K562 (cell line): Measurements from ENCODE around the gene ZNF597. TPM values are rescaled to one million over a fixed set of nuclear protein-coding genes. Genes with fewer than 3 reads are reported as not detected.

Source experiments
- CEBPG ChIP-seq, 3 experiments: fragments of 200-800 bp in 1 of 3; sonication (Bioruptor generic) in 1 of 3; sonication (generic) in 1 of 3; formaldehyde crosslinking in 1 of 3; IDR thresholded peaks in 2 of 3; conservative IDR thresholded peaks in 1 of 3; 2 replicates each; pipeline versions ENCODE4 v1.6.1 to v1.8.0; 2016 to 2022; ENCODE audit warnings: missing compliant biosample characterization in 2 of 3, missing genetic modification characterization in 2 of 3, mild to moderate bottlenecking in 1 of 3, missing genetic modification reagents in 1 of 3
- CHD4 ChIP-seq: fragments of 200-600 bp; sonication (generic); IDR thresholded peaks from 3 replicates; pipeline ENCODE4 v1.6.1; 2012; ENCODE audit warnings: low read depth, mild to moderate bottlenecking, mixed read lengths, low read length, inconsistent platforms; ENCODE audit not compliant: insufficient read depth, insufficient replicate concordance, poor library complexity, severe bottlenecking
- CREBBP ChIP-seq: IDR thresholded peaks from one replicate; pipeline ENCODE4 v1.6.1; 2012; ENCODE audit warnings: low read depth, mild to moderate bottlenecking, control low read depth, inconsistent platforms, low read length
- CTBP1 ChIP-seq: fragments of 450-650 bp; IDR thresholded peaks from 2 replicates; pipeline ENCODE4 v1.6.1; 2016; ENCODE audit warnings: borderline replicate concordance
- CXXC5 ChIP-seq: fragments of 250-450 bp; sonication (Bioruptor Pico); IDR thresholded peaks from 2 replicates; pipeline ENCODE4 v1.8.0; 2022; ENCODE audit warnings: inconsistent platforms, mild to moderate bottlenecking, moderate library complexity
- DIDO1 ChIP-seq: fragments of 450-650 bp; IDR thresholded peaks from 2 replicates; pipeline ENCODE4 v1.6.1; 2016; ENCODE audit warnings: low read depth, missing biosample characterization, missing genetic modification characterization
- ELF2 ChIP-seq: fragments of 250-450 bp; sonication (Bioruptor Pico); IDR thresholded peaks from 2 replicates; pipeline ENCODE4 v1.5.0; 2021; ENCODE audit warnings: mild to moderate bottlenecking
- FOSL1 ChIP-seq: fragments of 200-800 bp; sonication (Bioruptor generic); conservative IDR thresholded peaks from 2 replicates; pipeline ENCODE4 v1.6.1; 2016; ENCODE audit warnings: missing genetic modification characterization, missing compliant biosample characterization
- FOXA3 ChIP-seq, 2 experiments: fragments of 450-650 bp in 1 of 2; sonication (generic) in 1 of 2; formaldehyde crosslinking; IDR thresholded peaks in 1 of 2; conservative IDR thresholded peaks in 1 of 2; 2 replicates each; pipeline versions ENCODE4 v1.4.0 to v1.8.0; 2020 to 2022; ENCODE audit warnings: mild to moderate bottlenecking in 2 of 2, missing genetic modification reagents in 1 of 2
- FUS ChIP-seq: fragments of 200-400 bp; formaldehyde crosslinking; optimal IDR thresholded peaks from 2 replicates; pipeline ENCODE3; 2017; ENCODE audit warnings: low read depth, low read length
- HNRNPH1 ChIP-seq: fragments of 200-400 bp; formaldehyde crosslinking; optimal IDR thresholded peaks from 2 replicates; pipeline ENCODE3; 2017; ENCODE audit warnings: low read depth, mild to moderate bottlenecking, low read length, moderate library complexity
- HNRNPK ChIP-seq: fragments of 200-400 bp; formaldehyde crosslinking; IDR thresholded peaks from one replicate; pipeline ENCODE4 v1.6.1; 2018; ENCODE audit warnings: mild to moderate bottlenecking, low read depth, low read length; ENCODE audit not compliant: poor library complexity, severe bottlenecking
- MTA1 ChIP-seq: fragments of 450-650 bp; IDR thresholded peaks from 2 replicates; pipeline ENCODE4 v1.6.1; 2017; ENCODE audit warnings: borderline replicate concordance
- MTA2 ChIP-seq: fragments of 450-650 bp; IDR thresholded peaks from 2 replicates; pipeline ENCODE4 v1.6.1; 2016; ENCODE audit warnings: low read depth
- NEUROD1 ChIP-seq: fragments of 150-350 bp; IDR thresholded peaks from 2 replicates; pipeline ENCODE4 v1.6.1; 2014; ENCODE audit warnings: borderline replicate concordance, low read length, low read depth; ENCODE audit not compliant: partially characterized antibody
- SETDB1 ChIP-seq: IDR thresholded peaks from one replicate; pipeline ENCODE4 v1.6.1; 2012; ENCODE audit warnings: low read length, control low read depth, inconsistent platforms
- SIX5 ChIP-seq, 2 experiments: IDR thresholded peaks; 2 replicates each; pipeline ENCODE4 v1.6.1; 2011; ENCODE audit warnings: low read length in 2 of 2, borderline replicate concordance in 1 of 2, low read depth in 1 of 2, mild to moderate bottlenecking in 1 of 2, moderate library complexity in 1 of 2; ENCODE audit not compliant: insufficient read depth in 1 of 2
- SNRNP70 ChIP-seq: fragments of 200-400 bp; formaldehyde crosslinking; optimal IDR thresholded peaks from 2 replicates; pipeline ENCODE3; 2017; ENCODE audit warnings: low read depth, low read length
- TAF1 ChIP-seq: IDR thresholded peaks from 2 replicates; pipeline ENCODE4 v1.6.1; 2011; ENCODE audit warnings: mild to moderate bottlenecking, low read length, moderate library complexity; ENCODE audit not compliant: insufficient read depth, control insufficient read depth, severe bottlenecking; ENCODE audit errors: extremely low read depth
- TBP ChIP-seq: optimal IDR thresholded peaks from 2 replicates; pipeline ENCODE3; 2011; ENCODE audit warnings: low read depth, low read length, improper control_type of control experiment
- TCF3 ChIP-seq: sonication (generic); formaldehyde crosslinking; IDR thresholded peaks from 2 replicates; pipeline ENCODE4 v1.4.0; 2020; ENCODE audit warnings: mild to moderate bottlenecking, missing genetic modification reagents
- THRAP3 ChIP-seq: fragments of 450-650 bp; IDR thresholded peaks from 2 replicates; pipeline ENCODE4 v1.6.1; 2016; ENCODE audit warnings: mild to moderate bottlenecking, inconsistent platforms, borderline replicate concordance
- XRCC5 ChIP-seq: fragments of 200-400 bp; formaldehyde crosslinking; IDR thresholded peaks from 2 replicates; pipeline ENCODE4 v1.6.1; 2017; ENCODE audit warnings: low read depth, mild to moderate bottlenecking, low read length
- ZEB2 ChIP-seq: fragments of 450-650 bp; IDR thresholded peaks from 2 replicates; pipeline ENCODE4 v1.6.1; 2016
- ZMIZ1 ChIP-seq, 2 experiments: fragments of 150-350 bp in 1 of 2; IDR thresholded peaks; 2 replicates each; pipeline ENCODE4 v1.6.1; 2012 to 2016; ENCODE audit warnings: low read depth in 2 of 2, low read length in 2 of 2, mild to moderate bottlenecking in 1 of 2, moderate library complexity in 1 of 2
- ZNF124 ChIP-seq: sonication (generic); formaldehyde crosslinking; IDR thresholded peaks from 2 replicates; pipeline ENCODE4 v1.8.1; 2022; ENCODE audit warnings: missing genetic modification reagents
- ZNF717 ChIP-seq: fragments of 250-450 bp; sonication (Bioruptor Pico); IDR thresholded peaks from 2 replicates; pipeline ENCODE4 v1.5.0; 2021
- ZNF76 ChIP-seq: fragments of 250-450 bp; sonication (Bioruptor Pico); IDR thresholded peaks from 2 replicates; pipeline ENCODE4 v1.4.0; 2020; ENCODE audit warnings: mild to moderate bottlenecking, moderate library complexity, borderline replicate concordance
- polyA plus RNA-seq, 8 experiments: library from polyadenylated mRNA; depleted of rRNA in 4 of 8; stranded (reverse) in 5 of 8; unstranded in 3 of 8; fragments of >200 nt; fragmentation: Nextera tagmentation in 2 of 8; fragmentation: Illumina TruSeq in 1 of 8; extraction: Ambion mirVana in 2 of 8; extraction: Trizol in 1 of 8; gene quantifications; 2 replicates each; pipeline versions ENCODE4 v1.2.1 to v1.2.3, GENCODE V29; 2011 to 2014; ENCODE audit warnings: inconsistent platforms in 1 of 8, missing spikeins in 1 of 8
- total RNA-seq, 7 experiments: library from RNA; depleted of rRNA in 6 of 7; stranded (reverse); fragments of >200 nt in 6 of 7; fragmentation: Illumina TruSeq in 2 of 7; extraction: Trizol in 2 of 7; gene quantifications; 2 replicates each; pipeline versions ENCODE4 v1.2.1 to v1.2.3, GENCODE V29; 2011 to 2021; ENCODE audit warnings: low replicate concordance in 1 of 7

ZNF597 gene
- total and polyA plus RNA-seq, 9 of the 15 experiments (the other 6 are each of a cell fraction or from before 2014, with no cell fraction given), result 0.14 to 0.68 (median 0.42) TPM

DNA sequence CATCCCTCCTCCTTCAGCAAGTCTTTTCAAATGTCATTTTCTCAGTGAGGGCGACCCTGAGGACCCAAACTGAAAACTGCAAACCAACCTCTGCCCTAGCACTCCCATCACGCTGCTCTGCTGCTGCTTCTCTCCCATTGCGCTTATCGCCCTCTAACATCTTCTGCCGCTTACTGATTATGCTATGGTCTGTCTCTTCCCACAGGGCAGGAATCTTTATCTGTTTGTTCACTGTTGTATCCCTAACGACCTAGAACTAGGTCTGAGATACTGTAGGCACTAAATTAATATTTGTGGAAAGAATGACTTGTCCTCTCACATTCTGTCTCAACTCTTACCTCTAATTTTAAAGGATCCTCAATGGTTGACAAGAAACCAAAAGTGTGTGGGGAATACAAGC, 55.0 kb downstream of the ZNF597 start (continued):
- peak; percentile 83; the same call in 1 of the 2 replicates for TF ChIP-seq CTBP1
- peak; percentile 89 for TF ChIP-seq TCF3 (CRISPR knock-in tag)
- no peak for TF ChIP-seq ZNF124
- no peak for TF ChIP-seq SETDB1
- no peak for TF ChIP-seq CHD4
- peak in 1 of 2 experiments; percentile 80; a peak in 2 of 4 replicates for TF ChIP-seq ZMIZ1 (IDR thresholded peaks at IDR 0.05; ENCODE audit: low read depth in 2 of 2, low read length in 2 of 2)
- no peak for TF ChIP-seq FUS
- no peak for TF ChIP-seq SIX5 (IDR thresholded peaks at IDR 0.05; ENCODE audit: borderline replicate concordance in 1 of 2, insufficient read depth in 1 of 2, low read depth in 1 of 2, low read length in 2 of 2)
- no peak for TF ChIP-seq ZNF76
- no peak for TF ChIP-seq ELF2 (CRISPR knock-in tag)
- peak; percentile 82 for TF ChIP-seq FOSL1 (tag)
- peak; percentile 52; the same call in 1 of the 2 replicates for TF ChIP-seq ZEB2
- peak; percentile 19 for TF ChIP-seq TBP
- peak; percentile 82 for TF ChIP-seq MTA2
- TF ChIP-seq HNRNPH1, result no peak
- no peak for TF ChIP-seq DIDO1 (tag)
- no peak for TF ChIP-seq SNRNP70
- TF ChIP-seq CREBBP, result no peak
- TF ChIP-seq CXXC5 (CRISPR knock-in tag), result peak; percentile 67
- no peak for TF ChIP-seq ZNF717
- TF ChIP-seq CEBPG (CRISPR knock-in tag; IDR thresholded peaks at IDR 0.05), result no peak
- TF ChIP-seq CEBPG (tag; conservative IDR thresholded peaks at IDR 0.05 in 1 of 2, IDR thresholded peaks at IDR 0.05 in 1 of 2), result no peak
- no peak for TF ChIP-seq THRAP3
- TF ChIP-seq HNRNPK, result no peak
- no peak for TF ChIP-seq XRCC5
- no peak for TF ChIP-seq FOXA3 (CRISPR knock-in tag; conservative IDR thresholded peaks at IDR 0.05 in 1 of 2, IDR thresholded peaks at IDR 0.05 in 1 of 2)
- TF ChIP-seq TAF1, result no peak
- TF ChIP-seq MTA1, result peak; percentile 59; the same call in 1 of the 2 replicates
- peak; percentile 73 for TF ChIP-seq NEUROD1
